Uterus (tissue), 2 donors: Measurements from ENCODE around the gene SYDE2.
"Not testable (repeated sequence)": the region's sequence is repeated elsewhere in the genome, so short reads cannot be mapped to it uniquely, and the experiment has no call there.

Experiments
- POLR2A ChIP-seq, 2 donors: fragments of 450-650 bp; IDR thresholded peaks; one replicate each; pipeline ENCODE4 v1.6.1; 2016; ENCODE audit warnings: antibody characterized with exemption in 2 of 2, mild to moderate bottlenecking in 1 of 2, moderate library complexity in 1 of 2
- TF ChIP-seq, protein P1 (sequence below), 4 experiments: fragments of 200-600 bp in 2 of 4; fragments of 450-650 bp in 2 of 4; sonication (generic) in 2 of 4; IDR thresholded peaks; one replicate each; pipeline ENCODE4 v1.5.1; 2016 to 2019; ENCODE audit warnings: antibody characterized with exemption in 4 of 4, mild to moderate bottlenecking in 2 of 4, moderate library complexity in 1 of 4

DNA sequence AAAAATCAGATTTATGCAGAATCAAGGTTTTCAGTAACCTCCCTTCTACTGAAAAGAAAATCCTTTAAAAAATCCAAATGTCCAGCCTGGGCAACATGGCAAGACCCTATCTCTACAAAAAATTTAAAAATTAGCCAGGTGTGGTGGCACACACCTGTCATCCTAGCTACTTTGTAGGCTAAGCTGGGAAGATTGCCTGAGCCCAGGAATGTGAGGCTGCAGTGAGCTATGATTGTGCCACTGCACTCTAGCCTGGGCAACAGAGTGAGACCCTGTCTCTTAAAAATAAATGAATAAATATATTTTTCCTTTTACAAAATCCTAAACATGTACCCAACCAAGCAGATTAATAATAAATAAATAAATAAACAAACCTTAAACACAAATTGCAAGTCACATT, 8.7 kb downstream of the SYDE2 start:
- TF ChIP-seq, protein P1, sequence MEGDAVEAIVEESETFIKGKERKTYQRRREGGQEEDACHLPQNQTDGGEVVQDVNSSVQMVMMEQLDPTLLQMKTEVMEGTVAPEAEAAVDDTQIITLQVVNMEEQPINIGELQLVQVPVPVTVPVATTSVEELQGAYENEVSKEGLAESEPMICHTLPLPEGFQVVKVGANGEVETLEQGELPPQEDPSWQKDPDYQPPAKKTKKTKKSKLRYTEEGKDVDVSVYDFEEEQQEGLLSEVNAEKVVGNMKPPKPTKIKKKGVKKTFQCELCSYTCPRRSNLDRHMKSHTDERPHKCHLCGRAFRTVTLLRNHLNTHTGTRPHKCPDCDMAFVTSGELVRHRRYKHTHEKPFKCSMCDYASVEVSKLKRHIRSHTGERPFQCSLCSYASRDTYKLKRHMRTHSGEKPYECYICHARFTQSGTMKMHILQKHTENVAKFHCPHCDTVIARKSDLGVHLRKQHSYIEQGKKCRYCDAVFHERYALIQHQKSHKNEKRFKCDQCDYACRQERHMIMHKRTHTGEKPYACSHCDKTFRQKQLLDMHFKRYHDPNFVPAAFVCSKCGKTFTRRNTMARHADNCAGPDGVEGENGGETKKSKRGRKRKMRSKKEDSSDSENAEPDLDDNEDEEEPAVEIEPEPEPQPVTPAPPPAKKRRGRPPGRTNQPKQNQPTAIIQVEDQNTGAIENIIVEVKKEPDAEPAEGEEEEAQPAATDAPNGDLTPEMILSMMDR (IDR thresholded peaks at IDR 0.05), result not testable (repeated sequence)
- not testable (repeated sequence) for TF ChIP-seq POLR2A (IDR thresholded peaks at IDR 0.05)
